GM12874 (cell line): ENCODE results near the gene SLC5A7.

Experiments used
- CTCF ChIP-seq: IDR thresholded peaks from 2 replicates; pipeline ENCODE4 v1.5.1; 2011; ENCODE audit warnings: low read depth, mild to moderate bottlenecking, control low read depth, low read length, moderate library complexity; ENCODE audit not compliant: insufficient read depth

Gene SLC5A7

DNA sequence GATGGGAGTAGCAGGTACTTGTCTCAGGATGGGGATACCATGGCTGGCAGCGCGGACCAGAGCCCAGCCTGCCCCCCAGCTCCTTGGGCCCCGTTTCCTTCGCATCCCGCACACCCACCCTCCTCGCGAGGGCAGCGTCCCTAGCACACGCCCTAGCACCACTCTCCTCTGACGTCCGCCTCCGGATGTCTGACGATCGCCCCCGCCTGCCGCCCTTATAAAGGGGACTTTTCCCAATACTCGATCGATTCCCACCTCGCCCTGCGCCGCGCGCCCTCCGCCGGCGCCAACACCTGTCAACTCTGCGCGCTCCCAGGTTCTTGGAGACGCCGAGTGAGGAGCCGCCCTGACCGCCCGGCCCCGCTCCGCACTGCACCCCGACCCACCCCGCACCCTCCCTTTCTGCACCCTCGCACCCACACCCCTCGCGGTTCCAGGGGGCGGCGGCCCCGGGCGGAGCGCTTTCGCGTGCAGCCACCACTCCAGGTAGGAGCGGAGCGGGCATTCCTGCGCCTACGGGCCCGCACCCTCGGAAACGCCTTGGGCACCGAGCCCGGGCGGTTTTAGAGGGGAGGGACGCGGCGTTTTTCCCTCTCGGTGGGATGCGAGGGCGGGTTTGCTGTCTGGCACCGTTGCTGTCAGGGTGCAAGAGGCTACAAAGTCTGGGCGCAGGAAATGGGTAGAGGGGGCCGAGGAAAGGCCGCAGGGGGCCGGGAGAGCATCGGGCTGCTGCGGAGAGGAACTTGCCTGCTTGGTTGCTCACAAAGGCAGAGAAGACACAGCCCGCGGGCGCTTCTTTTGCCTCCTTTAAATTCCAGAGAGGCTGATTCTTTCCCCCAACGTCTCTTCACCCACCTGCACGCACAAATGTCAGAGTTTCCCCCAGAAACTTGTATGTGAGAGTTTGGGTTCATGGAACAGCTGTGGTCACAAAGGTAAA, at the start of gene SLC5A7:
TSS of gene SLC5A7 (plus strand) at position 247 of the 940 bp plus-strand sequence. CDS start 1,632 bp downstream, outside the sequence.
- no peak for TF ChIP-seq CTCF

- no peak for TF ChIP-seq CTCF
These were observed 24.9 kb upstream of the SLC5A7 start for GRCh38 chr2:107961395-107961794.

DNA sequence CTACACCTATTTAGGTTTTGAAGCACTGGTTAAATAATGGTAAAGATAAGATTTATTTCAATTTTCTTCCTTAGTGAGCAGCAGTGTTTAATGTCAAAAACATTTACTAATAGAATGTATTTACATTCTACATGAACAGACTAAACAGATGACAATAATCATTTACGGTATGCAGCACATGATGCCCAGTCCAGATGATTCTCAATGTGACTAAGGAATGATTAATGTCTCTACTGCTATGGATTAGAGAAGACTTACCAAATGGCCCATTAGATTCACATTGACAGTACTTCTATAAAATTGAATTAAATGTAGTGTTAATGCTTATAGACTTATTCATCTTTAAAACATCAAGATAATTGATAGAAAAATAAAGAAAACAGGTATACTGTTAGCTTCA, 22.1 kb upstream of the SLC5A7 start:
- TF ChIP-seq CTCF: no peak

- no peak for TF ChIP-seq CTCF
These were observed 1.6 kb upstream of the SLC5A7 start for GRCh38 chr2:107984707-107985106.

- TF ChIP-seq CTCF: no peak
These were observed 1.8 kb downstream of the SLC5A7 start for GRCh38 chr2:107988108-107988507.

DNA sequence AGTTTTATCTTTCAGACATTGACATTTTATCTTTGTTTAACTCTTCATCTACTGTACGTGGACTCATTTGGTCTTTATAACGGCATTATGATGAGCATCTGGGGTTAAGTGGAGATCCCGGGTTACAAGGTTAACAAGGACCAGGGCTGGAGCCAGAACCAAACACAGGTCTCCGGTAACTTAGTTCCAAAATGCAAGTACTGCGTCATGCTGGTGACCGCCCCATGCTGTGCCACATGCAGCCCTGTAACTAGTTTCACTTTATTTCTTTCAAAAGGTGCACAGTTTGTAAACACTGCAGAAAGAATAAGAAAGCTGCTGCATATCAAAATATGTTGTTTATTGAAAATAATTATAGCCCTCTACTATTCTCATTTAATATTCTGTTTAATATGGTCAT, 3.1 kb downstream of the SLC5A7 start:
- TF ChIP-seq CTCF: no peak

DNA sequence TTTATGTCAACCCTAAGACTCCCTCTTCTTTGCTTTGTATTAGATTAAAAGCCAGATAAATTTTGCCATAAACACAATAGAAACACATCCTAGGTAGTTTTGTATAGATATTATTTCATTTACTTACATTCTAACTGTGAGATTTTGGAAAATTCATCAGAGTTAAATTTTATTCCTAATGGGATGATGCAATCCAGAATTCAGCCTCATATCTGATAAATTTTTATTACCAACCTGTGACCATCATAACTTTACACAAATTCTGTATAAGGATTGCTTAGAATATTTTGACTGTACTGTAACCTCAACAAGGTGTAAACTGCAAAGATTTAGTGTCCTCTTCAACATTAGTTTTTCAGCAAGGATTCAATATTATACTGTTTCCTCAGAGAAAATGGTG, 4.4 kb downstream of the SLC5A7 start:
- no peak for TF ChIP-seq CTCF
